Type B pancreatic cell (in vitro differentiated cells): Measurements from ENCODE around the gene MORN2. TPM values are rescaled to one million over a fixed set of nuclear protein-coding genes. Genes with fewer than 3 reads are reported as not detected.

Experiments
- DNase-seq: peaks from one replicate; pipeline ENCODE4 v3.0.0; 2021; ENCODE audit warnings: mixed read lengths; ENCODE audit not compliant: unreplicated experiment; ENCODE audit errors: extremely low spot score
- H3K27ac Mint-ChIP-seq: 2 replicates; pipeline ENCODE4 v1.8.0; 2021; ENCODE audit warnings: mild to moderate bottlenecking, mixed read lengths
- H3K27me3 Mint-ChIP-seq: 2 replicates; pipeline ENCODE4 v1.8.0; 2021; ENCODE audit warnings: mixed read lengths
- H3K36me3 Mint-ChIP-seq: 2 replicates; pipeline ENCODE4 v1.8.0; 2021; ENCODE audit warnings: mixed read lengths
- H3K4me1 Mint-ChIP-seq: one replicate; pipeline ENCODE4 v1.8.0; 2021; ENCODE audit warnings: mixed read lengths; ENCODE audit not compliant: unreplicated experiment
- H3K4me3 Mint-ChIP-seq: 2 replicates; pipeline ENCODE4 v1.8.0; 2021; ENCODE audit warnings: mild to moderate bottlenecking, mixed read lengths
- H3K9me3 Mint-ChIP-seq: 2 replicates; pipeline ENCODE4 v1.8.0; 2021; ENCODE audit warnings: mixed read lengths
- CTCF ChIP-seq: fragments of 200-600 bp; sonication (generic); conservative IDR thresholded peaks from 2 replicates; pipeline ENCODE4 v1.5.0; 2021; ENCODE audit warnings: antibody characterized with exemption, mild to moderate bottlenecking
- total RNA-seq: library from RNA; stranded (reverse); gene quantifications from 2 replicates; pipeline ENCODE4 v1.2.1, GENCODE V29; 2021; ENCODE audit warnings: low replicate concordance

Gene MORN2
- total RNA-seq, 1 donor from 2014 or later: 19.7 TPM

GRCh38 chr2:38835015-38835601, 40.7 kb upstream of the MORN2 start:
- H3K36me3 Mint-ChIP-seq: peaks cover 9% of the 10 kb centered on the region
- peak; percentile 68 for TF ChIP-seq CTCF
- DNase-seq: no peak

GRCh38 chr2:38835990-38836389, 39.8 kb upstream of the MORN2 start:
- H3K4me3 Mint-ChIP-seq: no peak overlapping the region
- no peak for DNase-seq
- H3K9me3 Mint-ChIP-seq: no peaks in the 10 kb centered on the region
- H3K4me1 Mint-ChIP-seq: no peaks in the 10 kb centered on the region
- no peaks in the 10 kb centered on the region for H3K27me3 Mint-ChIP-seq
- TF ChIP-seq CTCF: no peak
- H3K27ac Mint-ChIP-seq: no peak overlapping the region
- H3K36me3 Mint-ChIP-seq: peaks cover 10% of the 10 kb centered on the region

More at GRCh38 chr2:38835015-38835601, 40.7 kb upstream of the MORN2 start:
- Mint-ChIP-seq H3K9me3 (no peaks in the 10 kb centered on the region), H3K4me3 (no peak overlapping the region), H3K4me1 (no peaks in the 10 kb centered on the region), H3K27ac (no peak overlapping the region), H3K27me3 (no peaks in the 10 kb centered on the region)

DNA sequence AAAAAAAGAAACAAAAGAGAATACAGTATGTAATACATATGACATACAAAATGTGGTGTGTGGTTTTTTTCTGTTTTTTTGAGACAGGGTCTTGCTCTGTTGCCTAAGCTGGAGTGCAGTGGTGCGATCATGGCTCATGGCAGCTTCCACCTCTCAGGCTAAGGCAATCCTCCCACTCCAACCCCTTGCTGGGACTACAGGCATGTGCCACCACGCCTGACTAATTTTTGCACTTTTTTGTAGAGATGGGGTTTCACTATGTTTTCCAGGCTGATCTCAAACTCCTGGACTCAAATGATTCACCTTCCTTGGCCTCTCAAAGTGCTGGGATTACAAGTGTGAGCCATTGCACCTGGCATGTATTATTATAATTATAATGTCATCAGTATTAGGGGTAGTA, 39.0 kb upstream of the MORN2 start:
- Mint-ChIP-seq H3K27ac (no peak overlapping the region), H3K4me3 (no peak overlapping the region), H3K9me3 (no peaks in the 10 kb centered on the region), H3K36me3 (peaks cover 16% of the 10 kb centered on the region), H3K27me3 (no peaks in the 10 kb centered on the region), H3K4me1 (no peaks in the 10 kb centered on the region)
- no peak for TF ChIP-seq CTCF
- no peak for DNase-seq

DNA sequence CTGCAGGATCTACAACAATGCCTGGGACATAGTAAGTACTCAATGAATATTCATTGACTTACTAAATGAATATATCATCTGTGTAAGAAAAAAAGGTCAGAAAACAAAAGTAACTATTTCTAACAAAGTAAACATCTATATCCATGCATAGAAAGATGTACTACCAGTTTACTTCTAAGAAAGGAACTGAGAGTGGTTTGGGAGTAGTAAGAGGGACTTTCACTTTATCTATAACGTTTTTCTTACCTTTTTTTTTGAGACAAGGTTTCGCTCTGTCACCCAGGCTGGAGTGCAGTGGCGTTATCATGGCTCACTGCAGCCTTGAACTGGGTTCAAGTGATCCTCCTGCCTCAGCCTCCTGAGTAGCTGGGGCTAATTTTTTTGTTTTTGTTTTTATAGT, 25.7 kb upstream of the MORN2 start:
- H3K36me3 Mint-ChIP-seq: peaks cover 33% of the 10 kb centered on the region
- no peak for DNase-seq
- no peaks in the 10 kb centered on the region for H3K9me3 Mint-ChIP-seq
- no peaks in the 10 kb centered on the region for H3K4me1 Mint-ChIP-seq
- no peak for TF ChIP-seq CTCF
- H3K27ac Mint-ChIP-seq: no peak overlapping the region
- no peaks in the 10 kb centered on the region for H3K27me3 Mint-ChIP-seq
- no peak overlapping the region for H3K4me3 Mint-ChIP-seq

DNA sequence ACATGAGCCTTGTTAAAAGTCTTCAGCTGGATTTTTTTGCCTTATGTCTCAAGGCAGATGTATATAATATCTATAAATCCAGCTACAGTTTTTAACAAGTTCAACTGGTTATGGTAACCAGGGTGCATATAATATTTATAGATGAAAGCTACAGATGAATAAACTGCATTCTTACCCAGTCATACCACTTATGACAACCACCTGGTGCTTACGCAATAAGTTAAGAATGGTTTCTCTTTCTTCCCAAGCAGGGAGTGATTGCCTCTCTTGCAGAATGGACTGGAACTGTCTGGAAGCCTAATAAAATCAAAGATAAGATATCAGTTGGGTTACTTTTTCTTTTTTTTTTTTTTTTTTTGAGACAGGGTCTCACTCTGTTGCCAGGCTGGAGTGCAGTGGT, 19.6 kb upstream of the MORN2 start:
- Mint-ChIP-seq H3K27me3 (no peaks in the 10 kb centered on the region), H3K36me3 (peaks cover 36% of the 10 kb centered on the region), H3K9me3 (no peaks in the 10 kb centered on the region), H3K27ac (no peak overlapping the region), H3K4me3 (no peak overlapping the region), H3K4me1 (no peaks in the 10 kb centered on the region)
- TF ChIP-seq CTCF: no peak
- DNase-seq: no peak

DNA sequence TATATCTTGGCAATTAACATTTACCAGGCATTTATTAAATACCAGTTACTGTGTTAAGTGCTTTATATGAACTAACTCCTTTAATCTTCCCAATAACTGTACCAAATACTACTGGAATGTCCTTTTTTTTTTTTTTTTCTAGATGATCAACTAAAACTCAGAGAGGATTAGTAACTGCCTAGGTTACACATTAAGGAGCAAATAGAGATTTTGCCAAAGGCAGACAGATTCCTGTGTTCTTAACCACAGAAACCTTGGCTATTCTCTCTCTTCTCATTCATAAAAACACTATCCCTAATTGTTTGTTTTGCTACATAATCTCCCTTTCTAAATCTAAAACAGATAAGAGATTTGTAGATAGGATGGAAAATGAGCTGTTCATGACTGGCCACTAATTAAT, 13.3 kb upstream of the MORN2 start:
- Mint-ChIP-seq H3K4me1 (no peaks in the 10 kb centered on the region), H3K9me3 (no peaks in the 10 kb centered on the region), H3K27me3 (no peaks in the 10 kb centered on the region), H3K36me3 (peaks cover 46% of the 10 kb centered on the region), H3K4me3 (no peak overlapping the region), H3K27ac (no peak overlapping the region)
- no peak for TF ChIP-seq CTCF
- no peak for DNase-seq
